Tibial nerve (tissue), 4 donors: Measurements from ENCODE around the gene ADAMTS8.

Source experiments
- EP300 ChIP-seq, 2 donors: sonication (generic); formaldehyde crosslinking; IDR thresholded peaks; one replicate each; pipeline ENCODE4 v1.6.1; 2017; ENCODE audit warnings: antibody characterized with exemption in 2 of 2, mild to moderate bottlenecking in 1 of 2
- POLR2A ChIP-seq, 2 donors: fragments of 450-650 bp; IDR thresholded peaks; one replicate each; pipeline ENCODE4 v1.6.1; 2017; ENCODE audit warnings: antibody characterized with exemption in 2 of 2, mild to moderate bottlenecking in 2 of 2, moderate library complexity in 2 of 2
- TF ChIP-seq, protein P1 (sequence below), 5 experiments: fragments of 200-600 bp in 3 of 5; fragments of 450-650 bp in 2 of 5; sonication (generic) in 3 of 5; IDR thresholded peaks; one replicate each; pipeline ENCODE4 v1.5.1; 2016 to 2019; ENCODE audit warnings: antibody characterized with exemption in 5 of 5, mild to moderate bottlenecking in 3 of 5, moderate library complexity in 2 of 5

DNA sequence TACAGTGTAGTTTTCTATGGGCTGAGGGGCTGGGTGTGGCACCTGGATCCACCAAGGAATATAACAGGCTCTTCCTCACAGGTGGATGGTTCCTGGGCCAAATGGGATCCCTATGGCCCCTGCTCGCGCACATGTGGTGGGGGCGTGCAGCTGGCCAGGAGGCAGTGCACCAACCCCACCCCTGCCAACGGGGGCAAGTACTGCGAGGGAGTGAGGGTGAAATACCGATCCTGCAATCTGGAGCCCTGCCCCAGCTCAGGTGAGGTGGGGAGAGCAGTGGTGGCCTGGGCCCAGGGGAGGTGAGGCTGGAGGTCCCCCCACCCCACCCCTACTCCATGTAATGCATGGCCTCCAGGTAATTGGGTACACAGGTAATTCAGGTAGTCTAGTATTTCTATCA, 40.8 kb upstream of the ADAMTS8 start:
- TF ChIP-seq, protein P1, sequence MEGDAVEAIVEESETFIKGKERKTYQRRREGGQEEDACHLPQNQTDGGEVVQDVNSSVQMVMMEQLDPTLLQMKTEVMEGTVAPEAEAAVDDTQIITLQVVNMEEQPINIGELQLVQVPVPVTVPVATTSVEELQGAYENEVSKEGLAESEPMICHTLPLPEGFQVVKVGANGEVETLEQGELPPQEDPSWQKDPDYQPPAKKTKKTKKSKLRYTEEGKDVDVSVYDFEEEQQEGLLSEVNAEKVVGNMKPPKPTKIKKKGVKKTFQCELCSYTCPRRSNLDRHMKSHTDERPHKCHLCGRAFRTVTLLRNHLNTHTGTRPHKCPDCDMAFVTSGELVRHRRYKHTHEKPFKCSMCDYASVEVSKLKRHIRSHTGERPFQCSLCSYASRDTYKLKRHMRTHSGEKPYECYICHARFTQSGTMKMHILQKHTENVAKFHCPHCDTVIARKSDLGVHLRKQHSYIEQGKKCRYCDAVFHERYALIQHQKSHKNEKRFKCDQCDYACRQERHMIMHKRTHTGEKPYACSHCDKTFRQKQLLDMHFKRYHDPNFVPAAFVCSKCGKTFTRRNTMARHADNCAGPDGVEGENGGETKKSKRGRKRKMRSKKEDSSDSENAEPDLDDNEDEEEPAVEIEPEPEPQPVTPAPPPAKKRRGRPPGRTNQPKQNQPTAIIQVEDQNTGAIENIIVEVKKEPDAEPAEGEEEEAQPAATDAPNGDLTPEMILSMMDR (IDR thresholded peaks at IDR 0.05), result no peak
- no peak for TF ChIP-seq EP300 (IDR thresholded peaks at IDR 0.05)
- no peak for TF ChIP-seq POLR2A (IDR thresholded peaks at IDR 0.05)
